ENCODE measurements around the gene VAC14.

GRCh38 chr16:70662991-70663523 is 137.9 kb downstream of the VAC14 start:
- no peak for TF ChIP-seq POLR2AphosphoS5 (IDR thresholded peaks at IDR 0.05; ENCODE audit: low read depth, low read length)
- no peak for TF ChIP-seq SIN3A (IDR thresholded peaks at IDR 0.05; ENCODE audit: borderline replicate concordance, insufficient read depth, low read length)
